ENCODE data around the gene KIDINS220. TPM values are rescaled to one million over a fixed set of nuclear protein-coding genes. Genes with fewer than 3 reads are reported as not detected.

KIDINS220 gene
- total and polyA plus RNA-seq, 2 of the 13 experiments (the other 11 are each of a cell fraction or from before 2014, with no cell fraction given): 25.2 to 32.3 TPM

DNA sequence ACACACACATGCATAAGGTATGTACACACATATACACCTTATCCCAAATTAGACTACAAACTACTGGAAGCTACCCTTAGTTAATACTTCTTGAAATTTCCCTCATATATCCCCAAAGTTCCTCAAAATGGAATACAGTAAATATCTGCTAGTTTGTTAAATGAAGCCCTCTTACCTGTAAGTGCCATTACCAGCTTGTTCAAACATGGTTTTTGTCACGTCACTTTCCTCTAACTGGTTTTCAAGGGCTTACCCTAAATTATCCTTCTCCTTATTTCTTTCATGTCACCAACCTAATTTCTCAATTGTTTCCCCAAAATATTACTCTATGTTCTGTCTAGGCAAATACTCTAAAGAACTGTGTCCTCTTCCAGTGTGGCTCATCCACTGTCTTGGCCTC lies 24.4 kb upstream of the KIDINS220 start (continued):
- TF ChIP-seq, protein P1, sequence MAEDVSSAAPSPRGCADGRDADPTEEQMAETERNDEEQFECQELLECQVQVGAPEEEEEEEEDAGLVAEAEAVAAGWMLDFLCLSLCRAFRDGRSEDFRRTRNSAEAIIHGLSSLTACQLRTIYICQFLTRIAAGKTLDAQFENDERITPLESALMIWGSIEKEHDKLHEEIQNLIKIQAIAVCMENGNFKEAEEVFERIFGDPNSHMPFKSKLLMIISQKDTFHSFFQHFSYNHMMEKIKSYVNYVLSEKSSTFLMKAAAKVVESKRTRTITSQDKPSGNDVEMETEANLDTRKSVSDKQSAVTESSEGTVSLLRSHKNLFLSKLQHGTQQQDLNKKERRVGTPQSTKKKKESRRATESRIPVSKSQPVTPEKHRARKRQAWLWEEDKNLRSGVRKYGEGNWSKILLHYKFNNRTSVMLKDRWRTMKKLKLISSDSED (CRISPR knock-in tag; IDR thresholded peaks at IDR 0.05): no peak
- TF ChIP-seq ZFP1 (CRISPR knock-in tag; IDR thresholded peaks at IDR 0.05): no peak
- TF ChIP-seq GTF3A (CRISPR knock-in tag; conservative IDR thresholded peaks at IDR 0.05): no peak
- TF ChIP-seq ZNF776 (CRISPR knock-in tag; IDR thresholded peaks at IDR 0.05): no peak
- TF ChIP-seq ZFP36 (IDR thresholded peaks at IDR 0.05; ENCODE audit: borderline replicate concordance, low read depth, low read length, partially characterized antibody): no peak
- TF ChIP-seq, protein P2, sequence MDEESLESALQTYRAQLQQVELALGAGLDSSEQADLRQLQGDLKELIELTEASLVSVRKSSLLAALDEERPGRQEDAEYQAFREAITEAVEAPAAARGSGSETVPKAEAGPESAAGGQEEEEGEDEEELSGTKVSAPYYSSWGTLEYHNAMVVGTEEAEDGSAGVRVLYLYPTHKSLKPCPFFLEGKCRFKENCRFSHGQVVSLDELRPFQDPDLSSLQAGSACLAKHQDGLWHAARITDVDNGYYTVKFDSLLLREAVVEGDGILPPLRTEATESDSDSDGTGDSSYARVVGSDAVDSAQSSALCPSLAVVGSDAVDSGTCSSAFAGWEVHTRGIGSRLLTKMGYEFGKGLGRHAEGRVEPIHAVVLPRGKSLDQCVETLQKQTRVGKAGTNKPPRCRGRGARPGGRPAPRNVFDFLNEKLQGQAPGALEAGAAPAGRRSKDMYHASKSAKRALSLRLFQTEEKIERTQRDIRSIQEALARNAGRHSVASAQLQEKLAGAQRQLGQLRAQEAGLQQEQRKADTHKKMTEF (CRISPR knock-in tag; IDR thresholded peaks at IDR 0.05): no peak
- TF ChIP-seq, protein P3, sequence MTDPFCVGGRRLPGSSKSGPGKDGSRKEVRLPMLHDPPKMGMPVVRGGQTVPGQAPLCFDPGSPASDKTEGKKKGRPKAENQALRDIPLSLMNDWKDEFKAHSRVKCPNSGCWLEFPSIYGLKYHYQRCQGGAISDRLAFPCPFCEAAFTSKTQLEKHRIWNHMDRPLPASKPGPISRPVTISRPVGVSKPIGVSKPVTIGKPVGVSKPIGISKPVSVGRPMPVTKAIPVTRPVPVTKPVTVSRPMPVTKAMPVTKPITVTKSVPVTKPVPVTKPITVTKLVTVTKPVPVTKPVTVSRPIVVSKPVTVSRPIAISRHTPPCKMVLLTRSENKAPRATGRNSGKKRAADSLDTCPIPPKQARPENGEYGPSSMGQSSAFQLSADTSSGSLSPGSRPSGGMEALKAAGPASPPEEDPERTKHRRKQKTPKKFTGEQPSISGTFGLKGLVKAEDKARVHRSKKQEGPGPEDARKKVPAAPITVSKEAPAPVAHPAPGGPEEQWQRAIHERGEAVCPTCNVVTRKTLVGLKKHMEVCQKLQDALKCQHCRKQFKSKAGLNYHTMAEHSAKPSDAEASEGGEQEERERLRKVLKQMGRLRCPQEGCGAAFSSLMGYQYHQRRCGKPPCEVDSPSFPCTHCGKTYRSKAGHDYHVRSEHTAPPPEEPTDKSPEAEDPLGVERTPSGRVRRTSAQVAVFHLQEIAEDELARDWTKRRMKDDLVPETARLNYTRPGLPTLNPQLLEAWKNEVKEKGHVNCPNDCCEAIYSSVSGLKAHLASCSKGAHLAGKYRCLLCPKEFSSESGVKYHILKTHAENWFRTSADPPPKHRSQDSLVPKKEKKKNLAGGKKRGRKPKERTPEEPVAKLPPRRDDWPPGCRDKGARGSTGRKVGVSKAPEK (CRISPR knock-in tag; IDR thresholded peaks at IDR 0.05; ENCODE audit: borderline replicate concordance): no peak
- no peak for TF ChIP-seq ZNF564 (CRISPR knock-in tag; IDR thresholded peaks at IDR 0.05)

All from HepG2 (cell line).